Activated CD8-positive, alpha-beta T cell treated with anti-CD3 and anti-CD28 coated beads, Interleukin-2, amount 10 ng/mL, durations not matched to agents 7 days and 5 days (primary cell): ENCODE measurements around the gene AGPAT3. TPM values are rescaled to one million over a fixed set of nuclear protein-coding genes. Genes with fewer than 3 reads are reported as not detected.

ENCODE experiments used
- ATAC-seq: fragments of 150-1000 bp; cut with Tn5 transposase; one replicate; pipeline ENCODE4 v1.10.0; 2021; ENCODE audit warnings: moderate library complexity
- CTCF ChIA-PET: fragments of 350-600 bp; sonication (Branson Sonifier 250); formaldehyde crosslinking; loops from one replicate; lab custom pipeline; 2021; ENCODE audit warnings: antibody characterized with exemption; lab: Charles Lee
- POLR2A ChIA-PET: fragments of 350-600 bp; sonication (Branson Sonifier 250); formaldehyde crosslinking; loops from one replicate; lab custom pipeline; 2021; ENCODE audit warnings: antibody characterized with exemption; lab: Charles Lee
- DNase-seq: peaks from one replicate; pipeline ENCODE4 v3.0.0-alpha.2; 2020
- H3K27ac Mint-ChIP-seq: one replicate; pipeline ENCODE4 v1.8.0; 2021; ENCODE audit warnings: mild to moderate bottlenecking, mixed read lengths
- H3K27me3 Mint-ChIP-seq: one replicate; pipeline ENCODE4 v1.8.0; 2021; ENCODE audit warnings: low read depth, mixed read lengths
- H3K36me3 Mint-ChIP-seq: one replicate; pipeline ENCODE4 v1.8.0; 2021; ENCODE audit warnings: low read depth, mixed read lengths
- H3K4me1 Mint-ChIP-seq: one replicate; pipeline ENCODE4 v1.8.0; 2021; ENCODE audit warnings: low read depth, mixed read lengths
- H3K4me3 Mint-ChIP-seq: one replicate; pipeline ENCODE4 v1.8.0; 2021; ENCODE audit warnings: mild to moderate bottlenecking, mixed read lengths
- H3K9me3 Mint-ChIP-seq: one replicate; pipeline ENCODE4 v1.8.0; 2022; ENCODE audit warnings: mixed read lengths; ENCODE audit not compliant: insufficient read depth
- total RNA-seq, 2 experiments: library from RNA; stranded (reverse); gene quantifications; one replicate each; pipeline ENCODE4 v1.2.3, GENCODE V29; 2021

AGPAT3 gene
- total RNA-seq, 2 experiments from 2014 or later = 70.4 to 72.5 TPM

DNA sequence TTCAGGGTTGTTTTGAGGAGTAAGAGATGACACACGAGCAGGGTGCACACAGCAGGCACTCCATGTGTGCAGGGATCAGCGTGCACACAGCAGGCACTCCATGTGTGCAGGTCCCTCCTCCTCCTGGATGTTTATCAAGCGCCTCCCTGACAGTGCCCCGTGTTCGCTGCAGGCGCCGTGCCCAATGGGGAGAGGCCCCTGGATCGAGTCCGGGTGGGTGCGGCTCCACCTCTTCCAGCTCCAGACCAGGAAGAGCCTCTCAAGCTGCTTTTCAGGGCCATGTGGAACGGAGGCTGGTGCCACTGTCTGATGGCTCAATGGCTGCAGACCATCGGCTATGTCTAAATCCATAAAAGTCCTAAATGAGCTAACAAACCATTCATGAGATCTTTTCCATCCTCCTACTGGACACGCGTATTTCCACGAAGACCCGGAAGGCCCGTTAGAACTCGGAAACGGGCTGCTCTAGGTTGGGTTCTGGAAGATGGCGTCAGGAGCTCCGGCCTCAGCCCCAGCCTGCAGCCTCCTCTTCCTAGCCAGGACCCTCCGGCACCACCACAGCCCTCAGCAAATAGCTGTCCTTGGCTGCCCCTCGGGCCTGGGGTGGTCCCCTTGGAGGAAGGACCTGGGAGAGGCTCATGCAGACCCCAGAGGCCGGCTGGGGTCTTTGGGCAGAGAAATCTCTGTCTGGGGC lies 39.6 kb upstream of the AGPAT3 start:
- Mint-ChIP-seq H3K9me3 (no peaks in the 10 kb centered on the region), H3K4me1 (no peaks in the 10 kb centered on the region), H3K27me3 (no peaks in the 10 kb centered on the region), H3K4me3 (no peak overlapping the region), H3K36me3 (no peaks in the 10 kb centered on the region), H3K27ac (no peak overlapping the region)
- ATAC-seq (no peak), DNase-seq (no peak)
- CTCF ChIA-PET = interaction anchor here (1.1 to 1.9 kb wide), 4 partner anchors 12 to 150 kb away, joined by 3 to 4 read pairs (median 4); no protein-coding TSS in a partner anchor
- POLR2A ChIA-PET = no interaction called here

DNA sequence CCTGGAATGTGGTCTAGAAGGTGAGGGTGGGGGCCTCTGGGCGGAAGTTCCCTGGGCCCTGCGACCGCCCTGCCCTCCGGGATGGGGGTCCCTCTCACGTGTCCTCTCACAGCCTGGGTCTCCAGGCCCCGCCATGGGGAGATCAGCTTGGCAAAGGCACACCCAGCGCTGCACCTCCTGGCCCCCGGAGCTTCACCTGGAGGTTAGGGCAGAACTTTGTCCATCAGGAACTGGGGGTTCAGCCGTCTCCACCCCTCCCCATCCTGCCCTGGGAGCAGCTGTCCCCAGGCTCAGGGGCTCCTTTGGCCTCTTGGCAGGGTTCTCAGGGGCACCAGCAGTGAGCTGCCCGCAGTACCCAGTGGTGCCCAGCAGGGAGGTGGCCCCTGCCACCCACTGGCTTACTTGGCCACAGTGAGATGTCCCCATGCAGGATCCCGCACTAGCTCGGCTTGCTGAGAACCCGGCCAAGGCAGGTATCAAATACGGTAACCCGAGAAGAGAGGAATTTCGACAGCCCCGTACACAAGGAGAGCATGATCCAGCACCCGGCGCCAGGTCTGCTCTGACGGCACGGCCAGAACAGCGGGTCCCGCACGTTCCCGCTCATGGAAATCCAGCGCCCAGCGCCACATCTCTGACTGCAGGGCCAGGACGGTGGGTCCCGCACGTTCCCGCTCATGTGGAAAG lies 38.9 kb upstream of the AGPAT3 start:
- Mint-ChIP-seq H3K27ac (no peak overlapping the region), H3K4me3 (no peak overlapping the region), H3K36me3 (no peaks in the 10 kb centered on the region), H3K27me3 (peaks cover 3% of the 10 kb centered on the region), H3K4me1 (no peaks in the 10 kb centered on the region), H3K9me3 (no peaks in the 10 kb centered on the region)
- DNase-seq = no peak
- CTCF ChIA-PET = interaction anchor here (1.1 to 1.9 kb wide), 3 partner anchors 11 to 149 kb away, joined by 3 to 4 read pairs (median 4); no protein-coding TSS in a partner anchor
- POLR2A ChIA-PET = no interaction called here
- ATAC-seq = no peak

DNA sequence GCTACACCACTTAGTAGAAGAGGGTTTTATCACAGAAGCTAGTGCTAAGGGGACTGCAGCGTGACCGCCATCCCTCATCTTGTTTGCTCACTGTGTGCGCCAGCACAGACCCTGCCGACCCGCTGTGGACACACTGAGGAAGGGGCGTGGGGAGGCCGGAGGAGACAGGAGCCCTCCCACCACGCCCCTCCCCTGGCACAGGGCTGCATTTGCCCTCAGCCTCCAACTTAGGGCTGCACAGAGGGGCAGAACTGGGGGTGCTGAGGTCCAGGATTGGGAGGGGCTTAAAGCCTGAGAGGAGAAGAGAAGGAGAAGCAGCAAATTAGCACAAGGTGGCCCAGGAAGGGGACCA lies 38.4 kb upstream of the AGPAT3 start:
- no peak for ATAC-seq
- Mint-ChIP-seq H3K36me3 (no peaks in the 10 kb centered on the region), H3K27me3 (peaks cover 3% of the 10 kb centered on the region), H3K27ac (no peak overlapping the region), H3K9me3 (no peaks in the 10 kb centered on the region), H3K4me3 (no peak overlapping the region), H3K4me1 (no peaks in the 10 kb centered on the region)
- ChIA-PET POLR2A (no interaction called here), CTCF (interaction anchor here (0.7 kb wide), 1 partner anchor 40 kb away, joined by 3 read pairs; no protein-coding TSS in a partner anchor)
- DNase-seq = no peak

DNA sequence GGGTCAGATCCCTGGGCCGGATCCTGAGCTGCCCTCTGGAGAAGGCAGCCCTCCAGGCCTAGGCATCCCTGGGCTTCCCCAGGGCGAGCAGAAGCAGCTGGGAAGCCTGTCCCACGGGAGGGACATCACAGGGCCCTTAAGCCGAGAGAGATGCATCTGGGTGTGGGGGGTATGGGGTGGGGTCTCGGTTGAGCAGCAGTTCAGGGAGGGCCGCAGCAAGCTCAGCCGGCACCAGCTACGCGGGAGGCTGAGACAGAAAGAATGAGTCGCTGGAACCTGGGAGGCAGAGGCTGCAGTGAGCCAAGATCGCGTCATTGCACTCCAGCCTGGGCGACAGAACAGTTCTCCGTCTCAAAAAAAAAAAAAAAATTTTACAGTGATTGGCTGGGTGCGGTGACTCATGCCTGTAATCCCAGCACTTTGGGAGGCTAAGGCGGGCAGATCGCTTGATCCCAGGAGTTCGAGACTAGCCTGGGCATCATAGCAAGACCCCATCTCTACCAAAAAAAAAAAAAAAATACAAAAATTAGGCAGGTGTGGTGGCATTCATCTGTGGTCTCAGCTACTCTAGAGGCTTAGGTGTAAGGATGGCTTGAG lies 37.9 kb upstream of the AGPAT3 start:
- H3K27ac Mint-ChIP-seq = no peak overlapping the region
- no peak for DNase-seq
- no peak for ATAC-seq
- peaks cover 3% of the 10 kb centered on the region for H3K27me3 Mint-ChIP-seq
- no peaks in the 10 kb centered on the region for H3K36me3 Mint-ChIP-seq
- H3K4me1 Mint-ChIP-seq = no peaks in the 10 kb centered on the region
- H3K4me3 Mint-ChIP-seq = no peak overlapping the region
- CTCF ChIA-PET = interaction anchor here (0.7 kb wide), 1 partner anchor 39 kb away, joined by 3 read pairs; no protein-coding TSS in a partner anchor
- H3K9me3 Mint-ChIP-seq = no peaks in the 10 kb centered on the region
- POLR2A ChIA-PET = interaction anchor here (0.6 kb wide), 1 partner anchor 61 kb away, joined by 3 read pairs; no protein-coding TSS in a partner anchor

DNA sequence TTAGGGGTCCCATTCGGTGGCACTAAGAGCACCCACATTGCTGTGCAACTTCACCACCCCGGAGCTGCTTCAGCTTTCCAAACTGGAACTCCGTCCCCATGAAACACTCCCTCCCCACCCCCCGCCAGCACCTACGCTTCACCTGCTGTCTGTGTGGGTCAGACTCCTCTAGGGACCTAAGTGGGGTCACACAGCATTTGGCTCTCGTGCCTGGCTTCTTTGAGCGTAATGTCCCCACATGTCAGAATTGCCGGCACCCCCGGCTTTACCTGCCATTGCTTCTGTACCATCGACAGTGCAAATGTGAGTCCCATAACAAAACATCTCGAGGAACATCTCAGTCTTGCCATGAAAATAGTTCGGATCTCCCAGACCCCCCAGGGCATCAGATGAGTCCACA lies 35.9 kb upstream of the AGPAT3 start:
- CTCF ChIA-PET = interaction anchor here (0.7 kb wide), 1 partner anchor 11 kb away, joined by 3 read pairs; no protein-coding TSS in a partner anchor

DNA sequence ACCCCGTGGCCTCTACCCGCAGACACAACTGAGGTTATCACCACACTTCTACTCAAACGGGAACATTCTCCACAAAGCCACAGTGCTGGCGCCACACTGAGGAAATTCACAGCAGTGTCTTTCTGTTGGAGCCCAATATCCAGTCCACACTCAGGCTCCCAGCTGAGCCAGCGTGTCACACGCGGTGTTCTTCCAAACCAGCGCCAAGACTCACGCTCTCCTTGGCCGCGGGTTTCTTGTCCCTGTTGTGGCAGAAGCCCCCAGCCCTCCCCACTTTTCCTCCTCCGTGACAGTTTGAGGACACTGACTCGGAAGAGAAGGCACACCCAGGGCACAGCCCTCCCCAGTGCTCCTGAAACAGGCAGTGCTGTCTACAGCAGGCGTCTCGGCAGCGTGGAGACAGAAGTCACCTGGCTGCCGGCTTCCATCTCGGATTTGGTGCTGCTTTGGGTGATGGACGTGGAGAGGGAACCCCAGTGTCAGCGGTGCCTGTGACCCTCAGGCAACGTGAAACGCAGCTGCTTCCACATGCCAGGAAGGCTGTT lies 35.4 kb upstream of the AGPAT3 start:
- DNase-seq = no peak
- ATAC-seq = no peak
- CTCF ChIA-PET = no interaction called here
- Mint-ChIP-seq H3K4me1 (peaks cover 10% of the 10 kb centered on the region), H3K27ac (no peak overlapping the region), H3K36me3 (no peaks in the 10 kb centered on the region), H3K9me3 (no peaks in the 10 kb centered on the region), H3K27me3 (peaks cover 12% of the 10 kb centered on the region), H3K4me3 (no peak overlapping the region)
- POLR2A ChIA-PET = no interaction called here

More for the DNA sequence above, 35.9 kb upstream of the AGPAT3 start:
- no peak for ATAC-seq
- H3K36me3 Mint-ChIP-seq = no peaks in the 10 kb centered on the region
- no peak overlapping the region for H3K4me3 Mint-ChIP-seq
- no peak for DNase-seq
- H3K4me1 Mint-ChIP-seq = peaks cover 5% of the 10 kb centered on the region
- POLR2A ChIA-PET = no interaction called here
- H3K27ac Mint-ChIP-seq = no peak overlapping the region
- H3K27me3 Mint-ChIP-seq = peaks cover 12% of the 10 kb centered on the region
- H3K9me3 Mint-ChIP-seq = no peaks in the 10 kb centered on the region

DNA sequence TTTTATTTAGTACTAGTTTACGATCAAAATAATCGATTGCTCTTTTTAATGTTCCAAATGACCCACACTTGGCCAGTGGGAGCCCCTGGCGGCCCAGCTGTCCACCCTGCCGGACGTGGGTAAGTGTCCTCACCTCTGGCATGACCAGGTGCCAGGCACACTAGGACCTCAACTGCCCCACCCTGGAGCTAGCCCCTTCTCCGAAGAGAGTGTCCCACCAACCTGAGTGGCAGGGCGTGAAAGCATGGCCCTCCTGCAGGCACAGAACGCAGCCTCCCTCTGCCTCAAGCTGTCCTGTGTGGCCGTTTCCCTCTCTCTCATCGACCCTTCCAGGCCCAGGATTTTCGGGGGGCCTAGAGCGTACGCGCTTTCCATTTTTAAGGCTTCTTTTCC lies 32.9 kb upstream of the AGPAT3 start:
- Mint-ChIP-seq H3K36me3 (no peaks in the 10 kb centered on the region), H3K27ac (no peak overlapping the region), H3K4me1 (peaks cover 20% of the 10 kb centered on the region), H3K27me3 (peaks cover 23% of the 10 kb centered on the region), H3K9me3 (no peaks in the 10 kb centered on the region), H3K4me3 (no peak overlapping the region)
- no peak for DNase-seq
- no peak for ATAC-seq
- ChIA-PET CTCF (no interaction called here), POLR2A (no interaction called here)

DNA sequence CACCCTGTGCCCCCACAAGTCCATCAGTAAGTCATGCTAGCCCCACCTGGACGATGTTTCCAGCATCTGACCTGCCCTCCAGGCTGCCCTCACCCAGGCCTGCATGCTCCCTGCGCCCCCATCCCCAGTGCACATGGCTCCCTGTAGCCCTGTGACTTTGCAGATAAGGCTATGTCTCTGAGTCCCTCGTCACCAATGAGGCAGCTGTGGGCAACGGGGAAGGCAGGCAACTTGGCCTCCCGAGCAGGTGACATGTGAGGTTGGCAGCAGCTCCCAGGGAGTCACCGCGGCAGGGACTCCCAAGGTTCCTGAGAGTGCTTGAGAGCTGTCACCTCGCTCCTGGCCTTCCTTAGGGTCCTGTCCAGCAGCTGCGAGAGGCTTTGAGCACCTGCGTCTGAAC lies 32.4 kb upstream of the AGPAT3 start:
- Mint-ChIP-seq H3K36me3 (no peaks in the 10 kb centered on the region), H3K27ac (no peak overlapping the region), H3K4me1 (peaks cover 20% of the 10 kb centered on the region), H3K27me3 (peaks cover 26% of the 10 kb centered on the region), H3K4me3 (no peak overlapping the region), H3K9me3 (no peaks in the 10 kb centered on the region)
- no peak for ATAC-seq
- no peak for DNase-seq
- POLR2A ChIA-PET = no interaction called here
- CTCF ChIA-PET = no interaction called here

DNA sequence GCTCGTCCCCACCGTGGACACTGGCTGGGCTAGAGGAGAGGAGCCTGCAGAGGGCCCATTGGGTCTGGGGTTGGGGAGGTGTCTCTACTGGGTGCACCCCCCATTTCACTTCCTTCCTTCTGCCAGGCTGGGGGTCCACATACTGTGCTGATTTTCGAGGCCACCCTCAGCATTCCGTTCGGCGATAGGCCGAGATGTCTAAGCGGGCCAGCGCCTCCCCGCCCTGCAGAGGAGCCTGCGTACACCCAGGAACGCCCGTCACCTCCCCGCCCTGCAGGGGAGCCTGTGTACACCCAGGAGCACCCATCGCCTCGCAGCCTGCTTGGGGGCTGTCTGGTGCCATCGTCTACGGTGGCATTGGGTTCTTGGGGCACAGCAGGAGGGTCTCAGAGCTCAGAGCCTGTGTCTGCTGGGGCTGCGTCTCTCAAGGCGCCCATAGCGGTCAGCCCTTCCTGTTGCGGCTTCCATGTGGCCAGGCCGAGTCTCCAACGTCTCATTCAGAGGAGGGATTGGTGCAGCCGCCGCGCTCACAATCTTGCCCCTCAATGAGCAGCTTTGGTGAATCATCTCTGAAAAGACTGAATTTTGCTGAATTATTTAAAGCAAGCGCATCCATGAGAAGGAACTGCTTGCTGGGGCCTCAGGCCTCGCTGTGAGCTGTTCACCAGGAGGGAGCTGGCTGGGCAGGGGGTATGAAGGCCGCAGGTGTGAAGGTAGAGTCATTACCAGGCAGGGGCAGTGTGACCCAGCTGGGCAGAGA lies 30.7 kb upstream of the AGPAT3 start:
- H3K4me1 Mint-ChIP-seq = peaks cover 22% of the 10 kb centered on the region
- POLR2A ChIA-PET = no interaction called here
- H3K27ac Mint-ChIP-seq = peak overlapping the region; percentile 64
- no peaks in the 10 kb centered on the region for H3K36me3 Mint-ChIP-seq
- no peaks in the 10 kb centered on the region for H3K9me3 Mint-ChIP-seq
- CTCF ChIA-PET = interaction anchor here (0.6 to 1.7 kb wide), 4 partner anchors 8 to 104 kb away, joined by 3 to 8 read pairs (median 4); no protein-coding TSS in a partner anchor
- ATAC-seq = no peak
- no peak overlapping the region for H3K4me3 Mint-ChIP-seq
- peak; percentile 44 for DNase-seq
- H3K27me3 Mint-ChIP-seq = peaks cover 38% of the 10 kb centered on the region

DNA sequence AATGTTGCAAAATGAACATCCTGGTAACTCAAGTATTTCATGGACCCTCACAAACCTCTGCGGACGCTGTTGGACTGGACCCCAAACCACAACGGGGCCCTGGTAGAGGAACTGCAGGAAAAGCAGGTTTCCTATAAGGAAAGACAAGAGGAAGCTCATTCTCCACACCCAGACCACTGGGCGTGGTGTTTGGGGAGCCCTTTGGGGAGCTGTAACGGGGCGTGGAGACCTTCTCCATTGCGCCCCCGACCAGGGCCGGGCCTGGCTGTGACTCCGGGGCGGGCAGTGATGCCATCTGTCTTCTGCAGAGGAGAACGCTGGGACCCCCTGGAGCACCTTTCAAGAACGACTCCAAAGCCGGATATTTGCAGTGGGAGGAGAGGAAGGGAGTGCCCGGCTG lies 30.0 kb upstream of the AGPAT3 start:
- DNase-seq (no peak), ATAC-seq (no peak)
- Mint-ChIP-seq H3K9me3 (no peaks in the 10 kb centered on the region), H3K4me3 (no peak overlapping the region), H3K27me3 (peaks cover 40% of the 10 kb centered on the region), H3K4me1 (peaks cover 22% of the 10 kb centered on the region), H3K27ac (peak overlapping the region; percentile 64), H3K36me3 (no peaks in the 10 kb centered on the region)
- CTCF ChIA-PET = interaction anchor here (1.3 to 1.7 kb wide), 3 partner anchors 8 to 104 kb away, joined by 3 to 8 read pairs (median 6); no protein-coding TSS in a partner anchor
- POLR2A ChIA-PET = no interaction called here

DNA sequence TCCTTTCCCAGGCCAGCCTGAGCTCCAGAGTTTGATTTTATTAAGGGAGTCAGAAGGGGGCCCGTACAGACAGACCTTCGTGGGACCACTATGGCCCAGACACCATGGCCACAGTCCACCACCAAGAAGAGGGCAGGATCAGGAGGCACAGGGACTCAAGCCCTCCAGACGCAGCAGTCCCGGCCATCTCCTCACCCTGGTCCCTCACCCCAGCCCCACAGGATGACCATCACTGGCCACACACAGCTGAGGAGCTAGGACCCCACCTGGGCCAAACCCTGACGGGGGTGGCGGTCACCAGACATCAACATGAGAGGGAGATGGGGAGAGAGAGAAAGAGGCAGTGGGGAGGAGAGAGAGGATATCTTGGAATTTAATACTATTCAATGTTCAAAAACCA lies 29.2 kb upstream of the AGPAT3 start:
- H3K27me3 Mint-ChIP-seq = peaks cover 41% of the 10 kb centered on the region
- H3K9me3 Mint-ChIP-seq = no peaks in the 10 kb centered on the region
- ATAC-seq (no peak), DNase-seq (no peak)
- no peaks in the 10 kb centered on the region for H3K36me3 Mint-ChIP-seq
- H3K4me3 Mint-ChIP-seq = no peak overlapping the region
- ChIA-PET POLR2A (no interaction called here), CTCF (interaction anchor here (1.3 to 1.7 kb wide), 2 partner anchors 26 to 28 kb away, joined by 3 to 4 read pairs; no protein-coding TSS in a partner anchor)
- H3K4me1 Mint-ChIP-seq = peaks cover 22% of the 10 kb centered on the region
- H3K27ac Mint-ChIP-seq = no peak overlapping the region
